Fibroblast of skin of left quadriceps (primary cell): ENCODE results near the gene FMC1.
A peak's percentile ranks its signal among the peaks of the same experiment; 100 is the strongest.
"Not testable (repeated sequence)": the region's sequence is repeated elsewhere in the genome, so short reads cannot be mapped to it uniquely, and the experiment has no call there.

ENCODE experiments used
- DNase-seq, 2 experiments: peaks; one replicate each; pipeline ENCODE4 v3.0.0-alpha.2; 2013; ENCODE audit warnings: low read depth in 2 of 2

The FMC1 gene, protein sequence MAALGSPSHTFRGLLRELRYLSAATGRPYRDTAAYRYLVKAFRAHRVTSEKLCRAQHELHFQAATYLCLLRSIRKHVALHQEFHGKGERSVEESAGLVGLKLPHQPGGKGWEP

DNA sequence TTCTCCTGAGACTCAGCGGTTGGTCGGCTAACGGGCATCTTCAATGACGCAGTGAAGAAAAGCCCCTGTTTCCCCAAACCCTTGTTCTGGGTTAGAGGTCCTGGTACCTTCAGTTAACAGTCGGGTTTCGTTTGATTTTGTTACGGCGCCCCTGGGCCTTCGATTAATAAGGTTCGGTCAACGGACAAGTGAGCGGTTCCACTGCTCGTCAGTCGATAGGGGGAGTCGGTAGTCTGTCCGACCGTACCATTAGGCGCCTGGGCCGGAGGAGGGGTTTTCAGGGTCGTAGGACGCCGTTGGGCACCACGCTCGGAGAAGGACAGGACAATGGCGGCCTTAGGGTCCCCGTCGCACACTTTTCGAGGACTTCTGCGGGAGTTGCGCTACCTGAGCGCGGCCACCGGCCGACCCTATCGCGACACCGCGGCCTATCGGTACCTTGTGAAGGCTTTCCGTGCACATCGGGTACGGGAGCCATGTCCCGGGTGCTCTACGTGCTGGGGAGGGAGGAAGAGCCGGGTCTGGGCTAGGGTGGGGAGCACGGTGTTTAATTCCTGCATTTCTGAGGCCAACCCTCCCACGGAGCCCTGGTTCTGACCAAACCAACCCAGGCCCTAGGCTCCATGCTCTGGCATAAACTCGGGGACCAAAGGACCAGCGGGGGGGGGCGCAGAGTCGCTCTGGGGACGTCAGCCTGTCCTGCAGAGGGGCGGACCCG, at the start of gene FMC1:
FMC1 (plus strand) TSS at position 280 of the 718 bp plus-strand sequence; CDS start at position 328, 48 bp downstream.
- peak; percentile 83 to 84 for DNase-seq

DNA sequence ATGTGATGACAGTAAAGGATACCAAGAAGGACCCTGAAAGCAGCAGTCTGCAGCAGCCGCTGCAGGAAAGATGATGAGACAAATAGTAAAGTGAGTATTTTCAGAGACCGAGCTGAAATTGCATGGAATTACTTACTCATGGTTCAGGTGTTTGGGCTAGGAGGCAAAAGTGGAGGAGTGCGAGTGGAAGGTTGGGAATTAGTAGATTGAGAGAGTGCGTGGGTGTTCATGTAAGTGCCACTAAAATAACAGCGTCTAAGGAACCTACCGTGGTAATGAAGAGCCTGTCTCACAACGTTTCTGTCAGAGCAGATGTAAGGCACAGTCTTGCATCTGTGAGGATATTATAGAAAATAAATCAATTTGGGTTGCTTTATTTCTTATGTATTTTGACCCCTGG, 48.3 kb upstream of the FMC1 start:
- no peak for DNase-seq

DNA sequence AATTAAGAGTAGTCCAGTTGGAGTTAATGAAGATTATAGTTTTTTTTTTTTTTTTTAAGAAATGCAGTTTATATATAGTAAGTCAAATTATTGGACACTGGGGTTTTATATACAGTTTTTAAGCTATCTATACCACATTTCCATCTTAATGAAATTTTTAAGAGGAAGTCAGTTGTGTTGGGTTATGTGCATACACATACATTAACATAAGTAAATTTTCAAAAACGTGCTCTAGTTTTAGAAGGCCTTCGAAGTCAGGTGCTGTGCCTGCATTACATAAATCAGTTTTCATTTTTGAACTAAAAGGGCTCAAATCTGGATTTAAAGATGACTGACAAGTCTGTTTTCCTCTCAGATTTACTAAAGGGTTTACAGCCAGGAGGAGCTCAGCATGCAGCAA, 47.6 kb upstream of the FMC1 start:
- DNase-seq, result no peak

DNA sequence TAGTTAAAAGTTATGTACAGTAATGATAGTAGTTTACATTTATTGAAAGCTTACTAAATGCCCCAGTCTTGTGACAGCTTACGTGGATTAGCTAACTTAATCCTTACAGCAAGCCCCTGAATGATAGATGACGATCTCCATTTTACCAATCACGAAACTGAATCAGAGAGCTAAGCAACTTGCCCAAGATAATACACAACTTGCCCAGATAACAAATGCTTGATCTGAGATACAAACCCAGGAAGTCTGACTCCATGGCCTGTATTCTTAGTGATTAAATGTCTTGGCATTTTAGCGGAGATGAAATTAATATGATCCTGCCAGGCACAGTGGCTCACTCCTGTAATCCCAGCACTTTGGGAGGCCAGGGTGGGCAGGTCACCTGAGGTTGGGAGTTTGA, 46.9 kb upstream of the FMC1 start:
- no peak for DNase-seq

DNA sequence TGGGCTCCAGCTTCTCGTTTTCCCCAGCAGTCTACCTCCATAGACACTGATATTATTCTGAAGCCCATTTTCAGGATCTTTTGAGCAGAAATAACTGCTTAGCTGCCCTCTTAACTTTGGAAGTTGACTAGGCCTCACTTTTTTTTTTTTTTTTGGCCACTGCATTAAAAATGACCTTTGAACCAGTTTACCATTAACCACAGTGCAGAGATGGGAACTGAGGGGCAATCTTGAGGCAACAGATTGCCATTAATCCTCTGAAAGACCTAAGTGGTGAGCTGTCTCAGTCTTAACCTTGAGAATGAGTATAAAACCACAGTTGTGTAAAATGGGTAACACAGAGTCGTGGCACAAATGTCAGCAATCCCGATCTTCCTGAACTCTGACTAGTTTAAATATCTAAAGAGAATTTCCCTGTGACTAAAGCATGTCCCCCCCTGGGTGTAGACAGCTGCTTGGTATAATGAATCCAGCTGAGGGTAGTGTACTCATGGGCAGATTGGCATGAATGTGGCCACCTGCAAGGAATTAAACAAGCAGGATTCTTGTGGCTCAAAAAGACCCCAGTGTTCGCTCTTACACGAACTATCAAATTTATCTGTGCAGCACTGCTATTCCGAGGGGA, 46.1 kb upstream of the FMC1 start:
- DNase-seq, result no peak

DNA sequence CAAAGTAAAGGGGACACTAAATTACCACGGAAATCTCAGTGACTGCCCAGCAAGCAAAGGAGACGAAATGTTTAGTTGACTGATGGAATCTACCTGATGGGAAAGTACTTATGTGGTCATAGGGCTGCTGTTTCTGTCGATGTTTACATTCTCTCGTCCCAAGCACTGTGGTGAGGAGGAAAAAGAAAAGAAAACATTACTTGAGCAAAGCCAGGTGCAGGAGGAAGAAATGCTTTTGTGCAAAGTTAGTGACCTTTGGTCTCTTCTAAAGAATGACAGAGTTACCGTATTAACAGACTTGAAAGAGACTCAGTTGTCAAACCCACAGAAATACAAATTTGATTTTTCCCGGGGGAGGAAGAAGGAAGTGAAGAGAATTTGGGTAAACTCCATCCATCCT, 43.3 kb upstream of the FMC1 start:
- DNase-seq, result no peak

DNA sequence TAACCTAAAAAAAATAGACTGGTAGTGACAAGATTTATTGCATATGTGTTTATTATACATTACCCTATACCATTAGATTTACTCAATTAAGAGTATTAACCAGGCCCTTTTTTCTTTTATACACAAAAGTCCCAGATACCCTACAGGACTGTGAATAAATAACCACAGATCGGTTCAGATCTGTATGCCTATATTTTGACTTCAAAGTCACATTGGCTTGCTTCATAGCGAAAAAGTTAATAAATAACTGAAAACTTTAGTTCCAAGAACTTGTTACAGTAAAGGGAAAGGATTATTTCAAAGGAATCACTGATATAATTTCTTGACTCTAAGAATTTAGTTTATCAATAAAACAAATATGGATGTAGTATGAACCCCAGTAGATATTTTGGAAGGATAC, 41.8 kb upstream of the FMC1 start:
- DNase-seq, result no peak

DNA sequence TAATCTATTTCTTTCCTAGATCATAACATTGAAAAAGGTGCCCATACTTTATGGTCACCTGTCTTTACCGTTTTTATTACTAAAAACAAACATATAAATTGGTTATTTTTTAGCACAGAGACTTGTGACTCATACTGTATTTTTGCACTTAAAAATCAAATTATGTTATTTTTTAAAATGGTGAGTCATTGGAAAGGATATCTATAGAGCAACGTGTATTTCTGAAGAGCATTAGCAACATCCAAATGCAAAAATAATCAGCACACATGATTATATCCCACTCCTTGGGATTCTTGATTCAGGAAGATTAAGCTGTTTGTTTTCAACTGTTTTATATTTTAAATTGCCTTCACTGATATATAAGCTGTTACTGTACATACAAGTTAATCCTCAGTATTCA, 40.7 kb upstream of the FMC1 start:
- DNase-seq, result no peak

DNA sequence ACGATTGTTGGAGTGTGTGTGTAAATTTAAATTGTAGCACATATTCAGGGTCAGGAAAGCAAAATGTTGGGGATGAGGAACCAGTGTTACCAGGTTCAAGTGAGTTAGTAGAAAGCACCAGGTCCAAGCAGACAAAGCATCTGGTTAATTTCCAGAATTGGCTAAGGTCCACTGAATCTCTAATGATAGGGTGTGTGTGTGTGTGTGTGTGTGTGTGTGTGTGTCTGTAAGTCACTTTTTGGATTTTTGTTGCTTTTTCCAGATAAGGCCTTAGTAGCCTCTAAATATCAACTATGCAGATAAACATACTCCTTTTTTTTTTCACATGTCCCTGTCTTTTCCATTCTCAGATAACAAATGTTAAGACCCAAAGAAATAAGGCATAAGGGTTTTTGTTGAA, 36.6 kb upstream of the FMC1 start:
- no peak for DNase-seq

DNA sequence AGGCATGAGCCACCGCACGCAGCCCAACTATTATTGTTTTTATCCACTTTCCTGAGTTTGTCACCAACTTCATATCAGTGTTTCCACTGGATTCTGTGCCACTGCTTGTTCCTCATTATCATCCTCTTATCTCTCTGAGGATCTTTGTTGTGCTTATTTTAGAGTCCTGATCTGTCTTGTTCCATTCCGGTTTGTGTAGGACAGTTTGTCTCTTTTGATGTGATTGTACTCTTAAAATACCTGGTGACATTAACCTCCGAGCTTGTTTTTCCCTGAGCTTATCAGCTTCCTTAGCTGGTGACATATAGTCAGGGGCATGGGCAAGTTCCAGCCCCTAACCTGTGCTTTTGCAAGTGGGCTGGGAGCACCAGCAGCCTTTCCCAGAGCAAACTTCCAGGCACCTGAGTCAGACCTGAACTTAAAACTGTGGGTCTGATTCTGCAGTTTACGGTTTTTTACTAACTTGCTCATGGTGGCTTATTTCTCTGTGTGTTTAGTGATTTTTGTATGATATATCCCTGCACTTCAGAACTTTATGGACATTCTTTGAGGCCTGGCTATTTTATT, 23.1 kb upstream of the FMC1 start:
- DNase-seq, result no peak

DNA sequence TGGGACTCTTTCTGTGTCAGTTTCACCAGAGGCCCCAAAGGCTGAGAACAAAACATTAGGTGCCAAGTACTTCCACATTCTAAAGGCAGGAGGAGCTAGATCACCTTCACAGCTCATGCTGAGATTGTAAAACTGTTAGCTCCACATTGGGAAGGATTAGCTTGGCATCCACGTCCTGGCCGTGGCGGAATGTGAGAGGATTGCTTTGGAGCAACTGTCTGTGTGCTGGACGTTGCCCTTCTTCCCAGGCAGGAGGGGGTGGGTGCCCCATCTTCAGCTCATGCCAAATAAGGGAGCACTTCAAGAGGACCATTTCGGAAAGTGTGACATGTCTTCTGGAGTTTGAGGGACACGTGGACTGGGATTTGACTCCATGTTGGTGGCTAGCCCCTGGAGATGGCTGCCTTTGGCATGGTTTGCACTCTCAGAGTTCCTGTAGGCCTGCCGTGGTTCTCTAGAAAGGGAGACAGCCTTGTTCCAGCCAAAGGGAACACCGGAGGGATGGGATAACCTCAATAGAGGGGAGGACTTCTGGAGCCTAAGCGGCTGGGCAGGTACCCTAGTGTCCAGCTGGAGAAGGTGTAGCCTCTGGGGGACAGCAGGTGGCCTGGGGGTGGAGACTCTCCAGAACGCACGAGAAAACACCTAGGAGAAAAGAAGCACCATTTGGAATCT, 19.9 kb upstream of the FMC1 start:
- DNase-seq, result peak in 1 of 2 experiments; percentile 4

DNA sequence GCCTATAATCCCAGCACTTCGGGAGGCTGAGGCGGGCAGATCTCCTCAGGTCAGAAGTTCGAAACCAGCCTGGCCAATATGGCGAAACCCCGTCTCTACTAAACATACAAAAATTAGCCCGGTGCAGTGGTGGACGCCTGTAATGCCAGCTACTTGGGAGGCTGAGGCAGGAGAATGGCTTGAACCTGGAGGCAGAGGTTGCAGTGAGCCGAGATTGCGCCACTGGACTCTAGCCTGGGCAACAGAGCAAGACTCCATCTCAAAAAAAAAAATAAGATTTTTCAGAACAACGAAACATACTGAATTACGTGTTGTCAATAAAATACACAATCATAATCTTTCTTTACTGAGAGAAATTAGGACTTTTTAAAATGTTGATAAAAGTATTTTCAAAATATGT, 16.4 kb upstream of the FMC1 start:
- DNase-seq, result not testable (repeated sequence)

DNA sequence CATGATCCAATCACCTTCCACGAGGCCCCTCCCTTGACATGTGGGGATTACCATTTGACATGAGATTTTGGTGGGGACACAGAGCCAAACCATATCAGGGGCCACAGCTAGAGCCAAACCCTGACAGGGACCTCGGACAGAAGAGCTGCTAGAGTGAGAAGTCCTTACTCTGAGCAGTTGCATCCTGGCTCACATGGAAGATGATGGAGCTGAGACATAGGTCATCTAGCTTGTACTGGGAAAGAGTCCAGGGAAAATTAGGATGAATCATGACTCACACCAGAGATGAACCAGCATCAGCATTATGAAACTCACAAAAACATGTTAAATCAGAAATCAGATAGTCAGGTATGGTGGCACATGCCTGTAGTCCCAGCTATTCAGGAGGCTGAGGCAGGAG, 12.8 kb upstream of the FMC1 start:
- peak; percentile 61 to 62 for DNase-seq

DNA sequence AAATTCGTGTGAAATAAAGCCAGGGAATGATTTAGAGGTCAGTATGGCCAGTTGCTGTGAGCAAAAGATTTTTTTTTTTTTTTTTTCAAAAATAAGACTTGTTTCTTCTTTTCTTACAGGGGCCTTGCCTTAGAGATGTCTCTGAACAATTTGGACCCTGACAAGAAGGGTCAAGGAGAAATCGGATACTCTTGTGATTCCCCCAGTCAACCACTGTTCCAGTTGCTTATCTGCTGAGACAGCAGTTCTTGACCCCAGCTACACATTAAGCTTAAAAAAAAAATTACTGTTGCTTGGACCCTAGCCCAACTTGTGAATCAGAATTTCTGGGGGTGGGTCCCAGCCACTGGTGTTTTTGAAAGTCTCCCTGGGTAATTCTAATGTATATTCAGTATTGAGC, 12.0 kb upstream of the FMC1 start:
- DNase-seq, result no peak

DNA sequence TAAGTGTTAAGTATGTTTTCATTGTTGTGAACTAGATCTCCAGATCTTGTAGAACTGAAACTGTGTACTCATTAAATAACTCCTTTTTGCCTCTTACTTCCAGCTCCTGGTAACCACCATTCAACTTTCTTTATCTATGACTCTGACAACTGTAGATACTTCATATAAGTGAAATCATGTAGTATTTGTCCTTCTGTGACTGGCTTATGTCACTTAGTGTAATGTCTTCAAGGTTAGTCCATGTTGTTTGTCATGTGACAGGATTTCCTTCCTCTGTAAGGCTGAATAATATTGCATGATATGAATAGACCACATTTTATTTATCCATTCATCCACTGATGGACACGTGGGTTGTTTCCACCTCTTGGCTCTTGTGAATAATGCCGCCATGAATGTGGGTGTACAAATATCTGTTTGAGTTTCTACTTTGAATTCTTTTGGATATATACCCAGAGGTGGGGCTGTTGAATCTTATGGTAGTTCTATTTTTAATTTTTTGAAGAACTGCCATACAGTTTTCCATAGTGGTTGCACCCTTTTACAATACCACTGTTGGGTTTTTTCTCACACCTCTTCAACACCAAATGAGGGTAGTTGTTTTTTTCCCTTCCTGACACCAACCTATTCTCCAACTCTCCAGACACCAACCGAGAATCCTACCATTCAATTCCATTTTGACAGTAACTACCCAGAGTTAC, 10.7 kb upstream of the FMC1 start:
- no peak for DNase-seq

DNA sequence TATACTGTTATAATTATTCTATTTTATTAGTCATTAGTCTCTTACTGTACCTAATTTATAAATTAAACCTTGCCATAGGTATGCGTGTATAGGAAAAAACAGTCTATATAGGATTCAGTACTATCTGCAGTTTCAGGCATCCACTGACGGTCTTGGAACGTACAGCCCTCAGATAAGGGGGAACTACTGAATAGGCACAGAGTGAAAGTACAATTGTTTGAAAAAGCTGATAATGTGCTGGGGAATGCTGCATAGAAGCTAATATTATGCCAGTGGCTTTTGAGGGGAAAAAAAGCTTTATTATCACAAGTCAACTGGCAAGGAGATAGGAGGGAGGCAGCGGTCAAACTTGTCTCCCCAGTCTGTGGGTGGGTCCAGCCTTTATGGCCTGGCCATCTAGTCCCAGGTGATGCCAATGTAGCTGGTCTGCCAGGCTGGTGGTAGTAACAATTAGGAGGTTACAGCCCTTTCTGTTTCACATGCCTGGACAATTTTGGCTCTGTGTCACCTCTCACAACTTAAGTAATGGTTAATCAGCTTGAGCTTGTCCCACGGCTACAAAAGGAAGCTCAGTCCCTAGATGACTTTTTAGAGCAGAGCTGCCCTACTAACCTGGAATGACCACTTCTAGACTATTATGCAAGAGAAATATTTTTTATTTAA, 8.3 kb upstream of the FMC1 start:
- no peak for DNase-seq

DNA sequence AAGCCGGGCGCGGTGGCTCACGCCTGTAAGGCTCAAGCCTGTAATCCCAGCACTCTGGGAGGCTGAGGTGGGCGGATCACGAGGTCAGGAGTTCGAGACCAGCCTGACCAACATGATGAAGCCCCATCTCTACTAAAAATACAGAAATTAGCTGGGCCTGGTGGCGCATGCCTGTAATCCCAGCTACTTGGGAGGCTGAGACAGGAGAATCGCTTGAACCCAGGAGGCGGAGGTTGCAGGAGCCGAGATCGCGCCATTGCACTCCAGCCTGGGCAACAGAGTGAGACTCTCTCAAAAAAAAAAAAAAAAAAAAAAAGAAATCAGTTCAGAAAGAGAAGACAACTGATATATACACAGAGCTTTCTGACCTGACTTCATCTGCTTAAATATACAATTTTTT, 7.7 kb upstream of the FMC1 start:
- DNase-seq, result not testable (repeated sequence)

DNA sequence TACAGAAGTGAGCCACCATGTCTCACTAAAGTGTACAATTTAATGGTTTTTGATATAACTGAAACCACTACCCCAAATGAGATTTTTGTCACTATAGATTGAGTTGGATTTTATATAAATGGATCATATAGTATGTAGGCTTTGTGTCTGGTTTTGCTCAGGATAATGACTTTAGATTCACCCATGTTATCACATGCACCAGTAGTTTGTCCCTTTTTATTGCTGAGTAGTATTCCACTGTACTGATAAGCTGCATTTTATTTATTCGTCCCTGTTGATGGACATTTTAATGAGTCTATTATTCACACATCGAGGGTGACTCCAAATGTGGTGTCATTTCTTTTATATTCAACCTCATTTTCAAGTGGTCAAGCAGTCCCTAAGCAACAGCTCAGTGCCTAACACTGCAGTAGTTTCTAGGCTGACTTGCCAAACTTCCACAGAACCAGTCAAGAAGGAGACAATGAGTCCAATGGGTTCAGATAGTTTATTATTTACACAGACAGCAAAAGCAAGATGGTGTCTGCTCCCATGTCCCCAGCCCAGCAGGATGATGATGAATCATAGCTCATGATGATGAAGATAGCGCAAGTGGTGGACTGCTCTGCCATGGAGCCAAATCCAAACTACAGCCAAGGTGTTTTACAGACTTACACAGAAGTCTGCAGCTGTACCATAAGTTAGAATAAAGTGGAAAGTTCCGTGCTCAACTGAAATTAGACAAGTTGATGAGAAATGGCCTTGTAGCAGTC, 6.6 kb upstream of the FMC1 start:
- no peak for DNase-seq

DNA sequence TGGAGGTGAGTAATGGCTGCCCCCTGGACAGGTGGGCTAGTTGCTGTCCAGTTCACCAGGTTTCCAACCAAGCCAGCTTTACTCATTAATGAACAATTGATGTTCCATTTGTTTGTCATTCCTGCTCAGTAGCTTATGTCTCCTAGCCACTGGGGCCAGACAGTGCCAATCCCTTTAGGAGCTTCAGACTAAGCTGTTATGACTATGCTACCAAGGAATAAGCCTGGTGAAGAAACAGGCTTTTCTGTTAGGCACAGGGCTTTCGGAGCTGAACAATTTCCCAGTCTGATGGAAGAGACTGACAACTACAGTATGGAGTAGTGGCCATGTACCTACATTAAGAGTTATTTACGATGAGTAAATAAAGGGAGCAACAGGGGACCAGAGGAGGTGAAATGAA, 2.1 kb upstream of the FMC1 start:
- DNase-seq, result no peak

DNA sequence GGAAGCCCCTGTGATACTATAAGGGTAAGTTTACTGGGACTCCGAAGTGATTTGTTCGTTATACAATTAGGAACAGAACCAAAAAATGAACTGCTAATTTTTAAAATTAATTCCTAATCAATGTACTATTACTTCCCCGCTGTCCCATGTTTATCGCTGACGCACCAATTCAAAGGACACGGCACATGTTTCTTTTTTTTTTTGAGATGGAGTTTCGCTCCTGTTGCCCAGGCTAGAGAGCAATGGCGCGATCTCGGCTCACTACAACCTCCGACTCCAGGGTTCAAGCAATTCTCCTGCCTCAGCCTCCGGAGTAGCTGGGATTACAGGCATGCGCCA, 1.5 kb upstream of the FMC1 start:
- no peak for DNase-seq
